ENCODE results near the gene PRSS27.

Gene PRSS27

DNA sequence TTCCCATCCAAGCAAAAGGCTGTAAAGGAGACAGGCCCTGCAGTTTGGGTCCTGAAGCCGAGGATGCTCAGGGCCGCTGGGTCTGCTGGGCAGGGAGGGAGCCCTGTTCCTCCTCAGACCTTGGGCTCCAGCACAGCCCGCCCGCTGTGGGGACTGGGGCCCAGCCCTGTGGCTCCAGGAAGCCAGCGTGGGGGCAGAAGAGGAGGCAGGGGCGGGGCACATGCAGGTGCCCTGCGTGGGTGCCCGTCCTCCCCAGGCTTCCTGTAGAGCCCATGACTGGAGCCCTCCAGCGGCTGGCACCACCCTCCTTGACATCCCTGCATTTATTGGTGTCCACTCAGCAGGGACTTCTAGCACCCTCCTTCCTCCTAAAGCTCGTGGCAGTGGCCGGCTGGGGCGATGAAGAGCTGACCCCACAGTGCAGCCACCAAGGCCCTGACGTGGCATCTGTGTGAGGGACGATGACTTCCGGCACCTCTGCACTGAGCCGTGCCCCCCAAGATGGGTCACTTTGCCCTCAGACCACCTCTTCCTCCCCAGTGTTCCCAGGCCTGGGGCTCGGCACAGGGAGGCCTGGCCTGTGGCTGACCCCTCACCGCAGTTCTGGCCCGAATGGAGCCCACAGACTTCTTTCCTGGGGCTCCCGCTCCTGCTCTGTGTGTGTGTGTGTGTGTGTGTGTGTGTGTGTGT is 9.9 kb downstream of the PRSS27 start:
- DNase-seq (ENCODE audit: low spot score), result no peak
- in situ Hi-C loops (cut with MboI; ENCODE audit: low sequenced_read_pairs, unreplicated experiment), result no loop called here
- TF ChIP-seq, protein P1, sequence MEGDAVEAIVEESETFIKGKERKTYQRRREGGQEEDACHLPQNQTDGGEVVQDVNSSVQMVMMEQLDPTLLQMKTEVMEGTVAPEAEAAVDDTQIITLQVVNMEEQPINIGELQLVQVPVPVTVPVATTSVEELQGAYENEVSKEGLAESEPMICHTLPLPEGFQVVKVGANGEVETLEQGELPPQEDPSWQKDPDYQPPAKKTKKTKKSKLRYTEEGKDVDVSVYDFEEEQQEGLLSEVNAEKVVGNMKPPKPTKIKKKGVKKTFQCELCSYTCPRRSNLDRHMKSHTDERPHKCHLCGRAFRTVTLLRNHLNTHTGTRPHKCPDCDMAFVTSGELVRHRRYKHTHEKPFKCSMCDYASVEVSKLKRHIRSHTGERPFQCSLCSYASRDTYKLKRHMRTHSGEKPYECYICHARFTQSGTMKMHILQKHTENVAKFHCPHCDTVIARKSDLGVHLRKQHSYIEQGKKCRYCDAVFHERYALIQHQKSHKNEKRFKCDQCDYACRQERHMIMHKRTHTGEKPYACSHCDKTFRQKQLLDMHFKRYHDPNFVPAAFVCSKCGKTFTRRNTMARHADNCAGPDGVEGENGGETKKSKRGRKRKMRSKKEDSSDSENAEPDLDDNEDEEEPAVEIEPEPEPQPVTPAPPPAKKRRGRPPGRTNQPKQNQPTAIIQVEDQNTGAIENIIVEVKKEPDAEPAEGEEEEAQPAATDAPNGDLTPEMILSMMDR (IDR thresholded peaks at IDR 0.05; ENCODE audit: borderline replicate concordance, control extremely low read depth, extremely low read depth, insufficient read depth, missing control alignments), result no peak

DNA sequence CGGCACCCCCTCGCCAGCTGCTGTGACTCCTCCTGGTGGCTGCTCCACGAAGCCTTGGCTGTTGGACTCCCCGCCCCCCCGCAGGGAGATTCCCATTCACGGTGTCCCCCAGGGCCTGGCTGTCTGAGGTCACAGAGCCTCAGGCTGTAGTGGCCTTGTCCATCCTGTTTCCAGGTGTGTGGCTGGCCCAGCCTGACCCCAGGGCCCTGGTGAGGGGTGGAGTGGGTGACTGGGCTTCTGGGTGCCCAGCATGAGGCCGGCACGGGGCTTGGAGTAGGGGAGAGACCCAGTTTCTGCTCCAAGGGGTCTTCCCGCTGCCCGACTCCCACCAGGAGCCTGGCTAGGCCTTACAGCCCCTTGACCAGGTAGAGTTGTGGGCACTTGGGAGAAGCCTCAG is 10.4 kb downstream of the PRSS27 start:
- in situ Hi-C loops (cut with MboI; ENCODE audit: low sequenced_read_pairs, unreplicated experiment), result no loop called here
- DNase-seq (ENCODE audit: low spot score), result no peak
- TF ChIP-seq, protein P1 (IDR thresholded peaks at IDR 0.05; ENCODE audit: borderline replicate concordance, control extremely low read depth, extremely low read depth, insufficient read depth, missing control alignments), result no peak

DNA sequence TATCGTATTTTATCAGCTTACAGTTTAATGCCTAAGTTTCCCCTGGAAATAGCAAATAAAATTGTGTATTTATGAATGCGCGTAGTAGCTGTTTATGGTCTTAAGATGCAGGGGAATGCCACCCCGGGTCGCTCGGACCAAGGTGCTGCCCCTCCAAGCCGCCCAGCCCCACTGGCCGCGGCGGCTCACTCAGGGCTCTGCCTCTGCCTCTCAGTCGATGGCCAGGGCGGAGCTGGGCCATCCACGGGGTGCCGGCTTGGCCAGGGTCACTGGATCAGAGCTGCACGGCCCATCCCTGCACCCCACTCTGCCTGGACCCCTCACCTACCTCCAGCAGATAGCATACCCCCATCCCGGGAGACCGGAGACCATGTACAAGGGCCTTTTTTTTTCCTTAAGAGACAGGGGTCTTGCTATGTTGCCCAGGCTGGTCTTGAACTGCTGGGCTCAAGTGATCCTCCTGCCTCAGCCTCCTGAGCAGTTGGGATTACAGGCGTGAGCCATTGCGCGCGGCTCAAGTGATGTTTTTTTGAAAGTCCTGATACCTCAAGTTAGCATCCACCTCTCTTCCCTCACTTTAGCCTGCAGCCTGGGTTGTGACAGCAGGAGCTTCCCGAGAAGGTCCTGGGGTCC is 11.0 kb downstream of the PRSS27 start:
- TF ChIP-seq, protein P1 (IDR thresholded peaks at IDR 0.05; ENCODE audit: borderline replicate concordance, control extremely low read depth, extremely low read depth, insufficient read depth, missing control alignments), result no peak
- DNase-seq (ENCODE audit: low spot score), result no peak
- in situ Hi-C loops (cut with MboI; ENCODE audit: low sequenced_read_pairs, unreplicated experiment), result no loop called here

DNA sequence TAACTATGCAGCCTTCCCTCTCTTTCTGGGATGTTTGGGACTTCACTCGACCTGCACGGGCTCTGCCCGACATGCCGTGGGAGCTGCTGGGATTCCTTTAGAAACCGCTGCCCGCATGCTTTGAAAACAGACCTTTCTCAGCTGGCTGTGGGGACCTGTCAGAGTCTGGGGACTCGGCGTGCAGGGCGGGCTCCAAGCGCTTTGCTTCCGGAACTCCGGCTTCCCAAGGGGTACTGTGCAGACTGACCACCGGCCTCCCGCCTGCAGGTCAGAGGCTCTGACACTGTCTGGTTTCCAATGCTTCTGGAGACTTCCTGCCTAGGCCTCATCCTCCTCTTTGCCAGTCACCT is 11.8 kb downstream of the PRSS27 start:
- TF ChIP-seq, protein P1 (IDR thresholded peaks at IDR 0.05; ENCODE audit: borderline replicate concordance, control extremely low read depth, extremely low read depth, insufficient read depth, missing control alignments), result no peak
- DNase-seq (ENCODE audit: low spot score), result no peak
- in situ Hi-C loops (cut with MboI; ENCODE audit: low sequenced_read_pairs, unreplicated experiment), result no loop called here

DNA sequence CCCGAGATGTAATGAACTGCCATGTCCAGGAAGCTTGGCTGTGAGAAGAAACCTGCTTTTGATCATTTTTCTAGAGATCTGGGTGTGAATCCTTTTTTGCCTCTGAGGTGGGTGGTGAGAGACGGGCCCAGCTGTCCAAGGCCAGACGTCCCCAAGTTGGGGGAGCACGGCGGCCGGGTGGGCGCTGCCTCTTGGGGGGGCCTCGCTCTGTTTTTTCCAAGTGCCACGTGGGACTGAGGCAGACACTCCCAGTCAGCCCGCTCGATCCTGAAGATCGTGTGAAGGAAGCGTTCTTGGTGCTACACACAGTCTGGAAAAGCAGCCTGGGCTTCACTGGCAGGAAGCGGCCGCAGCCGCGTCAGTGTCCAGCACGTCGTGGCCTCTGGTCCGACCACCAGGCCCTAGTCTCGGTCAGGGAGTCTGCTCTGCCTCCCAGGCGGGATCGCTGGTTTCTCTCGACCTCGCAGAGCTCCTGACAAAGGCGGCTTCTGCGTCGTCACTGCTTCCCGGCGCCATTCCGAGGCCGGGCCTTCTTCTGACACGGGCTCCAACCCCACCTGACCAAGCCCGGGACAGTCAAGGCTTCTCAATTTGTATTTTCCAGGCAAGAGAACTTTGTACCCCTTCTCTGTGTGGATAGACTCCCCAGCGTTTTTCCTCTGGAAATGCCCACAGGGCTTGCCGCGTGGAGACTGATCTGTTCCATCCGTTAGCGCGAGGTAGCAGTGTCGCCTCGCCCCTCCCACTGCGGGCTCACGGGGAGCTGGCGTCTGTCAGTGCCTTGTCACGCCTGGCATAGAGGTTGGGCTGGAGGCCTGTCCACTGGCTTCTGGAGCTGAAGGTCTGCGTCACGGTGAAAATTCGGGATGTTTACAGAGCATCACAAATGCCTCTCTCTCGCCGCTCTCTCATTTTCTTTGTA is 12.4 kb downstream of the PRSS27 start:
- DNase-seq (ENCODE audit: low spot score), result no peak
- TF ChIP-seq, protein P1 (IDR thresholded peaks at IDR 0.05; ENCODE audit: borderline replicate concordance, control extremely low read depth, extremely low read depth, insufficient read depth, missing control alignments), result no peak
- in situ Hi-C loops (cut with MboI; ENCODE audit: low sequenced_read_pairs, unreplicated experiment), result no loop called here

DNA sequence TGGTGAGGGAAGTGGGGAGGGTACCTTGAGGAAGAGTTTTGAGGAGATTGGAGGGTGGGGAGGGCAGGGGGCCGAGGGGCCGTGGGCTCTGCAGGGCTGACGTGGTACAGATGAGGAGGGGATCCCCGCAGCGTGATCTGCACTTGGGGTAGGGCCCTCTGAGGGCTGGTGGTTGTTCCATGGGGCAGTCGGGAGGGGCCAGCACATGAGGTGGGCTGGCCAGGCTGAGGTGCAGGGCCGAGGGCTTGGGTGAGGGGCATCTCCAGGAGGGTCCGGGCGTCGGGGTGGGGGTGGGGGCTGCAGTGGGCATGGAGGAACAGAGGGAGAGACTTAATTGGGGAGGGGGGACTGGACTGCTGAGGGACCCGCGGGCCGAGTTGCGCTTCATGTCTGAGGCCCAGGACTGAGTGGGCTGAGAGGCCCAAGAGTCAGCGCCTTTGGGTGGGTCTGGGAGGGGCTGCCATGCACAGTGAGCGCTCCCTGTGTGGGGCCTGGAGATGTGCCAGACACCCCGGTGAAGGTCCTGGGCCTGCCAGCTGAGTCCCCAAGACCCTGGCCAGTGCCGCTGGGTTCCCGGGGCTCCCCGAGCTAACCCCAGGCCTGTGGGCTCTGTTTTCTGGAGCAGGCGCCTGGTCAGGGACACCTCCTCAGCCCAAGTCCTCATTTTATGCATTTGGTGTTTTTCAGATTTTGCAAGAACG is 13.3 kb downstream of the PRSS27 start:
- in situ Hi-C loops (cut with MboI; ENCODE audit: low sequenced_read_pairs, unreplicated experiment), result no loop called here

More for the DNA sequence above, 13.3 kb downstream of the PRSS27 start:
- DNase-seq (ENCODE audit: low spot score), result no peak
- TF ChIP-seq, protein P1 (IDR thresholded peaks at IDR 0.05; ENCODE audit: borderline replicate concordance, control extremely low read depth, extremely low read depth, insufficient read depth, missing control alignments), result no peak
